Ectodermal cell (in vitro differentiated cells): ENCODE results near the gene SCN5A.

ENCODE experiments used
- H3K27ac ChIP-seq: 2 replicates; pipeline ENCODE4 v1.7.0; 2013; ENCODE audit warnings: mild to moderate bottlenecking, low read depth, low read length; ENCODE audit not compliant: insufficient read depth, poor library complexity, severe bottlenecking
- H3K27me3 ChIP-seq: 2 replicates; pipeline ENCODE4 v1.7.0; 2013; ENCODE audit warnings: mild to moderate bottlenecking, low read length; ENCODE audit not compliant: insufficient read depth, control insufficient read depth, poor library complexity, severe bottlenecking
- H3K36me3 ChIP-seq: one replicate; pipeline ENCODE4 v1.7.0; 2013; ENCODE audit warnings: low read length; ENCODE audit not compliant: control insufficient read depth, insufficient read depth
- H3K4me1 ChIP-seq: one replicate; pipeline ENCODE4 v1.7.0; 2013; ENCODE audit warnings: low read length; ENCODE audit not compliant: control insufficient read depth, insufficient read depth
- H3K4me3 ChIP-seq: 2 replicates; pipeline ENCODE4 v1.7.0; 2013; ENCODE audit warnings: low read depth, low read length, control low read depth; ENCODE audit not compliant: insufficient read depth
- H3K9me3 ChIP-seq: 2 replicates; pipeline ENCODE4 v1.7.0; 2013; ENCODE audit warnings: mild to moderate bottlenecking, low read length, moderate library complexity; ENCODE audit not compliant: control insufficient read depth
- WGBS, 2 experiments: methylation state at CpG; one replicate each; pipeline ENCODE4 v1.1.7; 2013; ENCODE audit warnings: missing lambda C conversion rate in 2 of 2; 5-methylcytosine and 5-hydroxymethylcytosine counted together

SCN5A gene

DNA sequence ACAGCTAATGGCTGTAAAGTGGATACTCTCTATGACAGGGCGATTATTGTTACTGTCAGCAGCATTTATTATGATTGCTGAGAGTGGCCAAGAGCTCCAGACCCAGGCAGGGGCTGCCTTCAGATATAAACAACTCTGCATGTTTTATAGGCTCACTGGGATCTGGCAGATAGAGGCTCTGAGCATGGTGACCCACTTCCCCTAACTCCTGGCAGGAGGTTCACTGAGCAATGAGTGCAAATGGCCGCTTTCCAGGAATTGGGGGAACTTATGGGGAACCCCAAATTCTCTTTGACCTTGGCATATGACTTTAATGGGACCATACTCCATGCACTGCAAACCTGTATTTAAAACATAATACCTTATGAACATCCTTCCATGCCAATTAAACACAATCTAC lies 59.0 kb downstream of the SCN5A start:
- Histone ChIP-seq H3K27ac (no peak overlapping the region), H3K4me1 (no peaks in the 10 kb centered on the region), H3K4me3 (no peak overlapping the region), H3K27me3 (no peaks in the 10 kb centered on the region), H3K9me3 (no peaks in the 10 kb centered on the region), H3K36me3 (no peaks in the 10 kb centered on the region)
- WGBS, 2 experiments = 92 to 95% methylated on average over 2 of the region's 2 CpGs

DNA sequence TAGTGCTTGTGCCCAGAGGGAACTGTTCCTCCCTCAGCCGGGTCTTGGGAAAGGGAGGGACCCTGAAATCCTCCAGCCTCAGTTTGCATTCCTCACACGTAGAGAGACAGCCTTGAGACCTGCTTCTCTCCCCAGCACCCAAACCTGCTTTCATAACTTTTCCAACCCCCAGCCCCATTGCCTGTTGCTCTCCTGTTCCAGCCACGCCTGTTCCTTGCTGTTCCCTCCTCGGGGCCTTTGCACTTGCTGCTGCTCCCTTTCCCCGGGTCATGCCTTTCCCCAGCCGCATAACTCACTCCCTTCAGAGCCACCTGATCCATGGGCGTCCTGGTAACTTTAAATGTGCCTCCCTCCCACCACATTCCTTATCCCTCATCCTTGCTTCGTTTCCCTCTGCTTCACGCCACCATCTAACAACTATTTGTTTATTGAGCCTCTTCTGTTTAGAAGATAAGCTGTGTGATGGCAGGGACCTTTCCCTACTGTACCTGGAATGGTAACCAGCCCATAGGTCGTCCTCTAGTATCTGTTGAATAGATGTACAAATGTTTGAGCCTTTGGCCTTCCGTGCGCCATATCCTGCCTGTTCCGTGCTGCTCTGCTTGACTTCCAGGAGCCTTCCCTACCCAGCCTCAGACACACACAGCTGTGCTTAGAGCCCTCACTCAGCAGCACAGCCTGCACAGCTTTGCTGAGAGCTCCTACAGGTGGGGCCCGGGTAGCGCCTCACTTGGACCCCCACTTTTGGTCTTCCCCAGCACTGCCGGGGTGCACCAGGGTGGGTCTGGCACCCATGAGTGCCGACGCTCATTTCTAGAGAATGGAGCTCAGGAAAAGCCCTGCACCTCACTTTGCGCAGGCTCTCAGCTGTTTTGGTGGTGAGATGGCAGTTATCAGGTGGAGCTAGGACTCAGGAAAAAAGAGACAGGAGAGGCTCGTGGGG lies 60.2 kb downstream of the SCN5A start:
- H3K27me3 ChIP-seq = no peaks in the 10 kb centered on the region
- H3K36me3 ChIP-seq = no peaks in the 10 kb centered on the region
- H3K9me3 ChIP-seq = no peaks in the 10 kb centered on the region
- WGBS, 2 experiments = 83 to 87% methylated on average over 18 to 20 of the region's 20 CpGs
- no peak overlapping the region for H3K27ac ChIP-seq
- no peak overlapping the region for H3K4me3 ChIP-seq
- no peaks in the 10 kb centered on the region for H3K4me1 ChIP-seq

DNA sequence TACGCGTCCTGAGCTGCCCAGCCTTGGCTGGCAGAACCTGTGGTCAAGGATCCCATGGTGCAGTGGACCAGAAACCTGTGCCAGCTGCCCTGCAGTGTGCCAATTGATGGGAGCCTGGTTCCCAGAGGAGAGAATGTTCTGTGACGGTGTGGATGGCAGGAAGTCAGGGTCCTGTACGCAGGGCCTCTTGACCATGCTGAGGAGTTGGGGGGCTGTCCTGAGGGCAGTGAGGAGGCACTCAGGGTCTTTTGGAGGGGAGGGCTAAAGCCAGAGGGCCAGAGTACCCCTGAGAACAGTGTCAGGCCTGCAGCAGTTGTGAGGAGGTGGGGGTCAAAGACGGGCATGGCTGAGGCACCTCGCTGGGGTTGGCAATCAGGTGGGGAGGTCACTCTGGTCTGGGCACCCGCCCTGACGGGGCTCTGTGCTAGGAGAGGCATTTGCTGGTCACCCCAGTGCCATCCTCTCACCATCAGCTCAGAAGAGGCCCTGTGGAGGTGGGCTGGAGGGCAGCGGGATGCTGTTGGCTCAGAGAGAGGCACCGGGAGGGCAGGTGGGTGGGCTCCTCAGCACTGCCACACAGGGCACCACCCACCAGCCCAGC lies 61.0 kb downstream of the SCN5A start:
- H3K27ac ChIP-seq = no peak overlapping the region
- no peaks in the 10 kb centered on the region for H3K27me3 ChIP-seq
- 65 to 68% methylated on average over 10 of the region's 10 CpGs for WGBS, 2 experiments
- no peak overlapping the region for H3K4me3 ChIP-seq
- H3K36me3 ChIP-seq = no peaks in the 10 kb centered on the region
- H3K9me3 ChIP-seq = no peaks in the 10 kb centered on the region
- H3K4me1 ChIP-seq = no peaks in the 10 kb centered on the region

DNA sequence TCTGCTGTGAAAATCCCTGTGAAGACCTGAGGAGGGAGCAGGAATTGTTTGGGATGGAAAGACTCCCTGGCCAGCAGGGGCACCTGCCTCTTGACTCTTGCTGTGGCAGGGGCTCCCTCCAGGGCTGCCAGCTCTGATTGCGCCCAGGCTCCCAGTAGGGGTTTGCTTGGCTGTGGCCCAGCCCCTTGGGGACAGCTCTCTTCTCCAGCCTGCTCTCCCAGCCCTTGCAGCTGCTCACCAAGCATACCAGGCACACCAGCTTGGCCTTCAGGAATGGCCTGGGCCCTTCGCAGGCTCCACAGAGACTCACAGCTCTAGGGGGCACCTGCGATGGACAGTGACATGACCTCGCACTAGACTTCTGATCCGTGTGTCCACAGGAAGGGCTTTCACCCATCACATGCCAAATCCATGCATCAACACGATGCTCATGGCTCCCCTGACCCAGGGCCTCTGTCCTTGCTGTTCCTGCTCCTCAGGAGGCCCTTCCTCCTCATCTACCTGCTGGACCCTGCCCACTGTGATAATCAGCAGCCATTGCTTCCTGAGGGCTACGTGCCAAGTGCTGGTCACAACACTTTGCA lies 61.8 kb downstream of the SCN5A start:
- H3K27ac ChIP-seq = no peak overlapping the region
- no peaks in the 10 kb centered on the region for H3K4me1 ChIP-seq
- H3K36me3 ChIP-seq = no peaks in the 10 kb centered on the region
- no peak overlapping the region for H3K4me3 ChIP-seq
- H3K27me3 ChIP-seq = no peaks in the 10 kb centered on the region
- 92 to 96% methylated on average over 7 of the region's 7 CpGs for WGBS, 2 experiments
- H3K9me3 ChIP-seq = no peaks in the 10 kb centered on the region

DNA sequence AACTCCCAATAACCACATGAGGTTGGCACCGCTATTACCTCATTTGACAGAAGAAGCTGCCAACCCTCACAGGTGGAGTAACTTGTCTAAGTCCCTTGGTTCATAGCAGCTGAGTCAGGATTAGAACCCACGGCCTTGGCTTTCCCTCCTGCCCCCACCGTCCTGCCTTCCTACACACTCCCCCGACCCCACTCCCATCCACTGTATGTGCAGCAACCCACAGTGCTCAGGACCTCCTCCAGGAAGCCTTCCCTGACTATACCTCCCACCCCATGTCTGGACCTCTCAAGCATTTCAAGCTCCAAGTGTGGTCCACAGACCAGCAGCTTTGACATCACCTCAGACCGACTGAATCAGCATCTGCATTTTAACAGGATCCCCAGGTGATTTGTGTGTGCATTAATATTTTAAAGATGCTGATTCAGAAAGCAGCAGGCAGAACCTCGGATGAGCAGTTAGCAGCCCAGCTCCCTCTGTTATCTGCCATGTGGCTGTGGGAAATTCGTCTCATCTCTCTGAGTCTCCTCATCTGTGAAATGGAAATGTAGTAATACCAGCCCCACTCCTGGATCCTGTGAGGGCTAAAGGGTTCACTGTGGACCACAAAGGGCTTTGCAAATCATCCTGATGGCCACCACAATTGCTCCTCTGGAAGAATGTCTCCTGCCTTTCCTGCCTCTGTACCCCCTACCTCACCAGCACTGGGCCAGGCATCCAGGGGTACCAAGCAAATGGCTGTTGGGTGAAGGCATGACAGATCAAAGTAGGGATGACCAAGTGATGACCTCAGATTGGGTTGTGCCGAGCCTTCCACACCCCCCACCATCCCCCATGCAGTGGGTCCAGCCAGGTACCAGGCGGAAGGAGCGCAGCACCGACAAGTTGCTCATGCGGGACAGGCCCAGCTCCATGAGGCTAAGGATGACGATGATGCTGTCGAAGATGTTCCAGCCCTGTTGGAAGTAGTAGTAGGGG lies 62.7 kb downstream of the SCN5A start:
- Histone ChIP-seq H3K4me1 (no peaks in the 10 kb centered on the region), H3K27me3 (no peaks in the 10 kb centered on the region), H3K4me3 (no peak overlapping the region), H3K36me3 (no peaks in the 10 kb centered on the region), H3K27ac (no peak overlapping the region), H3K9me3 (no peaks in the 10 kb centered on the region)
- WGBS, 2 experiments = 93% methylated on average over 14 of the region's 14 CpGs

DNA sequence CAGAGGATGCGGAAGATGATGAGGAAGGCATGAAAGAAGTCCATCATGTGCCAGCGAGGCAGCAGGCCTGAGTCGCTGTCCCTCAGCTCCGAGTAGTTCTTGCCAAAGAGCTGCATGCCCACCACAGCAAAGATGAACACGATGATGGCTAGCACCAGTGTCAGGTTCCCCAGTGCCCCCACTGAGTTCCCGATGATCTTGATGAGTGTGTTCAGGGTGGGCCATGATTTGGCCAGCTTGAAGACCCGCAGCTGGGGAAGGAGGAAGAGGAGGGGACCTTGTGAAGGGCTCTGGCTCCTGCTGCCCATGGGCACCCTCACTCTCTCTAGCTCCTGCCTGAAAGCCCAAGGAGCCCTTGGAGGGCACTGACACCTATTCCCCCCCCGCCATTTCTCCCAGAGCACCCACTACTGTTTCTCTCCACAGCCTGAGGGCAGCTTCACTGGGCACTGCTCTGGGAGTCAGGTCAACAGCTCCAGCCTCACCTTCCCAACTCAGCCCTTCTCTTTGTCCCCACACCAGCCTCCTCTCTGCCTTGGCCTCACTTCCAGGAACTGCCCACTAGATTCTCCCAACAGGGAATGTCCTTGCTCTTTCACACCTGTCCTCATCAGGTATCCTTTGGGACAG lies 63.6 kb downstream of the SCN5A start:
- WGBS, 2 experiments = 87 to 95% methylated on average over 7 to 8 of the region's 8 CpGs
- Histone ChIP-seq H3K27me3 (no peaks in the 10 kb centered on the region), H3K9me3 (no peaks in the 10 kb centered on the region), H3K4me1 (no peaks in the 10 kb centered on the region), H3K36me3 (no peaks in the 10 kb centered on the region), H3K4me3 (no peak overlapping the region), H3K27ac (no peak overlapping the region)

DNA sequence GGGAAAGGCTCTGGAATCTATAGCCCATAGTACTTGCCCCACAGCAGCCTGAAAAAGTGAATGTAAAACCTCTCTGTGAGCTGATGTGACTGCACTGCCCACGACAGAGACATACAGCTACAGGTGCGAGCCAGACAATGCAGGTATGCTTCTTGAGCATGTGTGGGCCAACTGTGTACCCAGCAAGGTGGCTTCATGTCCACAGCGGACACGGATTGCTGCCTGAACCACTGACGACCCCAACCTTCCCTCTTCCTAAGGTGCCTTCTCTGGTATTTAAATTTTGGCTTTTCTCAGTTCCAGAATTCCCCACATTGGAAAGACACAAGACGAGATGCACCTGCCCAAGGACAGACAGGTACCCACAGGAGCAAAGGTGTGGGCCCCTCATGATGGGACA lies 65.8 kb downstream of the SCN5A start:
- H3K36me3 ChIP-seq = no peaks in the 10 kb centered on the region
- no peak overlapping the region for H3K4me3 ChIP-seq
- 90 to 91% methylated on average over 6 of the region's 6 CpGs for WGBS, 2 experiments
- no peak overlapping the region for H3K27ac ChIP-seq
- H3K9me3 ChIP-seq = no peaks in the 10 kb centered on the region
- no peaks in the 10 kb centered on the region for H3K4me1 ChIP-seq
- H3K27me3 ChIP-seq = no peaks in the 10 kb centered on the region

DNA sequence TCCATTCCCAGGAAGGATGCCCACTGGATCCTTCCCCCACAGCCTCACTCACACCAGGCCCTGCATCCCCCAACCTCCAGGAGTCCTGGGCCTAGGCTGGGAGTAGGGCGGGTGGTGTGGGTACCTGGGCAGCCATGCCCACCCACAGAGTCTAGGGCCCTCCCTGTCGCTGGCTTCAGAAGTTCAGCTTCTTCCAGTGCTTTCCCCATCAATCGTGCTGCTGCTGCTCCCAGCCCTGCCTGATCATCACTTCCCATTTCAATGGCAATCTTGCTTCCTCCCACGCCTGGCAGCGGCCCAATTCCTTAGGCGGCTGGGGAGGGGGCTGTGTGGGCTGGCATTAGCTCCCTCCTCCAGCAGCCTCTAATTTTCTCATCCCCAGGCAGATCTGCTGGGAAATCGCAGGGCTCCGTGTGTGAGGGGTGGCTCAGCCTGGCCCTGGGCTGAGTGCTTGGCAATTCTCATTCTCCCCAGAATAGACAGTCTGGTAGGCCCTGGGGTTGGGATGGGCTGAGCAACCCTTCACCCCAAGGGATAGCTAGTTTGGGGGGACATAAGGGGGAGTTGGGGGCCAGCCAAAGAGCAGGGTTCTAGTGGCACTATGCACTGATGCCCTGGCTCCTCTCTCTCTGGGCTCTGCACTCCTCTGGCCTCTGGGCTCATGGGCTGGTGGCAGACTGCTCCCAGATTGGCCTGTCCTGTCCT lies 66.4 kb downstream of the SCN5A start:
- 91 to 93% methylated on average over 8 of the region's 8 CpGs for WGBS, 2 experiments
- Histone ChIP-seq H3K4me3 (no peak overlapping the region), H3K9me3 (no peaks in the 10 kb centered on the region), H3K4me1 (no peaks in the 10 kb centered on the region), H3K36me3 (no peaks in the 10 kb centered on the region), H3K27me3 (no peaks in the 10 kb centered on the region), H3K27ac (no peak overlapping the region)

DNA sequence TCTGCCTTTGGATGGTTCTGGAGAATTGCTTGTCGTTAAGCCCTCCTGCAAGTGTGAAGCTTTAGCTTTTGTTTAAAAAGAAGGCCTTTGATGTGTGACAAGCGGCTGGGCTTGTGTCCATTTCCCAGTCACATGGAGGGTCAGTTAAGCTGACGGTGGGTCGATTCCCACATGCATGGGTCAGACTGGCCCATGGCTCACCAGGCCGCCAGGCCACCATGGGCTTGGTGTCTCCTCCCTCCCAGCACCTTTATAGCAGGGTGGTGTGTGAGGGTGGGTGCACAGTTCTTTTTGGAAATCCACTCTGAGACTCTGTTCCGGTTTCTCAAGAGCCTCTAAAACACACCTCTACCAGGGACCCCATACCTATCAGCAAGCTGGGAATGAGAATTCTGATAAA lies 67.2 kb downstream of the SCN5A start:
- Histone ChIP-seq H3K9me3 (no peaks in the 10 kb centered on the region), H3K27me3 (no peaks in the 10 kb centered on the region), H3K27ac (no peak overlapping the region), H3K4me3 (no peak overlapping the region), H3K4me1 (no peaks in the 10 kb centered on the region), H3K36me3 (no peaks in the 10 kb centered on the region)
- 80 to 84% methylated on average over 6 of the region's 6 CpGs for WGBS, 2 experiments
